WTC11 (cell line): Measurements from ENCODE around the gene NUDT21. TPM values are rescaled to one million over a fixed set of nuclear protein-coding genes. Genes with fewer than 3 reads are reported as not detected.

Experiments used
- ATAC-seq: fragments of 200-7000 bp; cut with Tn5 transposase; 2 replicates; pipeline ENCODE4 v1.10.0; 2021; ENCODE audit warnings: mild to moderate bottlenecking, moderate library complexity
- CTCF ChIA-PET: fragments of 300-600 bp; sonication (Branson Sonifier 250); formaldehyde crosslinking; loops from one replicate; lab custom pipeline; 2021; ENCODE audit warnings: antibody characterized with exemption; lab: Charles Lee
- POLR2A ChIA-PET: fragments of 350-600 bp; sonication (Branson Sonifier 250); formaldehyde crosslinking; loops from one replicate; lab custom pipeline; 2021; ENCODE audit warnings: antibody characterized with exemption; lab: Charles Lee
- DNase-seq: peaks from one replicate; pipeline ENCODE4 v3.0.0; 2021; ENCODE audit warnings: low spot score
- H3K27ac Mint-ChIP-seq: 2 replicates; pipeline ENCODE4 v1.8.0; 2021; ENCODE audit warnings: mixed read lengths
- H3K27me3 Mint-ChIP-seq: 2 replicates; pipeline ENCODE4 v1.8.0; 2021; ENCODE audit warnings: low read depth, mild to moderate bottlenecking, moderate library complexity, mixed read lengths
- H3K36me3 Mint-ChIP-seq: 2 replicates; pipeline ENCODE4 v1.8.0; 2021; ENCODE audit warnings: mixed read lengths
- H3K4me1 Mint-ChIP-seq: 2 replicates; pipeline ENCODE4 v1.8.0; 2022; ENCODE audit warnings: mixed read lengths
- H3K4me3 Mint-ChIP-seq: 2 replicates; pipeline ENCODE4 v1.8.0; 2021; ENCODE audit warnings: mild to moderate bottlenecking, moderate library complexity, mixed read lengths
- H3K9me3 Mint-ChIP-seq: 2 replicates; pipeline ENCODE4 v1.8.0; 2021; ENCODE audit warnings: mixed read lengths
- CTCF ChIP-seq: fragments of 200-600 bp; IDR thresholded peaks from 2 replicates; pipeline ENCODE4 v1.8.0; 2022; ENCODE audit warnings: antibody characterized with exemption
- ERG ChIP-seq: fragments of 250-450 bp; sonication (Bioruptor Pico); IDR thresholded peaks from 2 replicates; pipeline ENCODE4 v1.8.0; 2021; ENCODE audit warnings: mild to moderate bottlenecking
- FOXP1 ChIP-seq: sonication (generic); formaldehyde crosslinking; IDR thresholded peaks from 2 replicates; pipeline ENCODE4 v1.8.0; 2022; ENCODE audit warnings: missing genetic modification reagents, mild to moderate bottlenecking, moderate library complexity, borderline replicate concordance
- GTF2I ChIP-seq: fragments of 250-450 bp; sonication (Bioruptor Pico); conservative IDR thresholded peaks from 2 replicates; pipeline ENCODE4 v1.4.0; 2021; ENCODE audit warnings: mild to moderate bottlenecking
- IRF1 ChIP-seq: sonication (generic); formaldehyde crosslinking; IDR thresholded peaks from 2 replicates; pipeline ENCODE4 v1.8.0; 2023; ENCODE audit warnings: missing genetic modification reagents
- JUN ChIP-seq: sonication (generic); formaldehyde crosslinking; IDR thresholded peaks from 2 replicates; pipeline ENCODE4 v1.8.0; 2023; ENCODE audit warnings: mild to moderate bottlenecking, missing genetic modification reagents
- NR2C2 ChIP-seq: sonication (generic); formaldehyde crosslinking; IDR thresholded peaks from 2 replicates; pipeline ENCODE4 v1.8.0; 2022; ENCODE audit warnings: mild to moderate bottlenecking, missing genetic modification reagents
- RELA ChIP-seq: sonication (generic); formaldehyde crosslinking; IDR thresholded peaks from 2 replicates; pipeline ENCODE4 v1.8.1; 2022; ENCODE audit warnings: missing genetic modification reagents, mild to moderate bottlenecking, borderline replicate concordance
- SMAD4 ChIP-seq: sonication (generic); formaldehyde crosslinking; IDR thresholded peaks from 2 replicates; pipeline ENCODE4 v1.8.0; 2022; ENCODE audit warnings: mild to moderate bottlenecking, missing genetic modification reagents
- USF2 ChIP-seq: sonication (generic); formaldehyde crosslinking; IDR thresholded peaks from 2 replicates; pipeline ENCODE4 v1.8.1; 2023; ENCODE audit warnings: mild to moderate bottlenecking, missing genetic modification reagents, moderate library complexity
- ZMAT4 ChIP-seq: fragments of 250-450 bp; sonication (Bioruptor Pico); IDR thresholded peaks from 2 replicates; pipeline ENCODE4 v1.9.0; 2021; ENCODE audit warnings: mild to moderate bottlenecking
- ZNF121 ChIP-seq: sonication (generic); formaldehyde crosslinking; IDR thresholded peaks from 2 replicates; pipeline ENCODE4 v1.8.0; 2023; ENCODE audit warnings: missing genetic modification reagents
- ZNF425 ChIP-seq: fragments of 250-450 bp; sonication (Bioruptor Pico); conservative IDR thresholded peaks from 2 replicates; pipeline ENCODE4 v1.9.0; 2021; ENCODE audit warnings: mild to moderate bottlenecking
- ZNF532 ChIP-seq: fragments of 250-450 bp; sonication (Bioruptor Pico); IDR thresholded peaks from 2 replicates; pipeline ENCODE4 v1.9.0; 2021; ENCODE audit warnings: mild to moderate bottlenecking, borderline replicate concordance
- total RNA-seq: library from RNA; stranded (reverse); gene quantifications from 3 replicates; pipeline ENCODE4 v1.2.3, GENCODE V29; 2021

Gene NUDT21
- total RNA-seq, 1 experiment from 2014 or later: 263 TPM

- Mint-ChIP-seq H3K9me3 (no peaks in the 10 kb centered on the region), H3K27me3 (no peaks in the 10 kb centered on the region), H3K4me1 (peaks cover 4% of the 10 kb centered on the region; the same call in 1 of the 2 replicates), H3K27ac (no peak overlapping the region), H3K4me3 (no peak overlapping the region), H3K36me3 (peaks cover 39% of the 10 kb centered on the region)
- ATAC-seq (no peak), DNase-seq (no peak)
- ChIA-PET CTCF (no interaction called here), POLR2A (no interaction called here)
- TF ChIP-seq IRF1 (CRISPR knock-in tag) (no peak), NR2C2 (no peak), ERG (no peak), ZNF532 (CRISPR knock-in tag) (no peak), USF2 (CRISPR knock-in tag) (no peak), JUN (CRISPR knock-in tag) (no peak), RELA (no peak), FOXP1 (no peak), GTF2I (no peak), ZNF121 (CRISPR knock-in tag) (no peak), ZNF425 (no peak), SMAD4 (CRISPR knock-in tag) (no peak)
Observed at GRCh38 chr16:56405977-56406672, 45.0 kb downstream of the NUDT21 start.

- no peaks in the 10 kb centered on the region for H3K4me1 Mint-ChIP-seq
- no peak for TF ChIP-seq ZMAT4 (CRISPR knock-in tag)
- peak; percentile 39; the same call in 1 of the 2 replicates for TF ChIP-seq CTCF
- ChIA-PET CTCF (interaction anchor here (0.5 to 2.2 kb wide), 11 partner anchors 12 to 62 kb away, joined by 3 to 12 read pairs (median 4); partner anchors contain the start of genes NUDT21 and OGFOD1), POLR2A (interaction anchor here (0.5 kb wide), 1 partner anchor 43 kb away, joined by 4 read pairs; no protein-coding TSS in a partner anchor)
- H3K36me3 Mint-ChIP-seq: peaks cover 44% of the 10 kb centered on the region
- DNase-seq: peak; percentile 32
- H3K4me3 Mint-ChIP-seq: no peak overlapping the region
- H3K27me3 Mint-ChIP-seq: no peaks in the 10 kb centered on the region
- no peak overlapping the region for H3K27ac Mint-ChIP-seq
- ATAC-seq: peak; percentile 95
- H3K9me3 Mint-ChIP-seq: no peaks in the 10 kb centered on the region
Observed at GRCh38 chr16:56401482-56401881, 49.6 kb downstream of the NUDT21 start.
